Testis (tissue), 3 donors: ENCODE measurements around the gene PRDM1. TPM values are rescaled to one million over a fixed set of nuclear protein-coding genes. Genes with fewer than 3 reads are reported as not detected.

Experiments used
- DNase-seq: peaks from one replicate; pipeline ENCODE4 v3.0.0-alpha.2; 2019
- H3K27ac ChIP-seq, 2 donors: fragments of 200-600 bp; sonication (generic); one replicate each; pipeline ENCODE4 v1.5.1; 2019
- H3K27me3 ChIP-seq: fragments of 200-600 bp; sonication (generic); one replicate; pipeline ENCODE4 v1.5.1; 2019
- H3K36me3 ChIP-seq: fragments of 200-600 bp; sonication (generic); one replicate; pipeline ENCODE4 v1.5.1; 2017; ENCODE audit warnings: low read depth; ENCODE audit errors: missing control alignments
- H3K4me1 ChIP-seq: fragments of 200-600 bp; sonication (generic); one replicate; pipeline ENCODE4 v1.5.1; 2019
- H3K4me3 ChIP-seq, 2 donors: fragments of 200-600 bp; sonication (generic); one replicate each; pipeline ENCODE4 v1.5.1; 2017 to 2019
- H3K9me3 ChIP-seq: fragments of 200-600 bp; sonication (generic); one replicate; pipeline ENCODE4 v1.5.1; 2017
- POLR2A ChIP-seq: fragments of 450-650 bp; IDR thresholded peaks from one replicate; pipeline ENCODE4 v1.6.1; 2017; ENCODE audit warnings: antibody characterized with exemption, mild to moderate bottlenecking, moderate library complexity
- WGBS, 2 donors: methylation state at CpG; one replicate each; pipeline ENCODE4 v1.1.5; 2018; 5-methylcytosine and 5-hydroxymethylcytosine counted together
- intact Hi-C: fragments of 100-400 bp; cut with DNase I; formaldehyde crosslinking; loops from one replicate; pipeline ENCODE4 v1.15.1; 2023; ENCODE audit warnings: low total_unique reads
- polyA plus RNA-seq: library from polyadenylated mRNA; stranded (reverse); fragments of 350-450 nt; fragmentation: Illumina TruSeq; extraction: RNeasy Lipid Tissue Mini Kit (QIAGEN cat#74804); gene quantifications from one replicate; pipeline ENCODE4 v1.2.3, GENCODE V29; 2014; ENCODE audit warnings: low read depth, low replicate concordance; ENCODE audit not compliant: insufficient read depth
- total RNA-seq, 2 donors: library from RNA; depleted of rRNA; stranded (reverse); fragments of >200 nt; gene quantifications; one replicate each; pipeline ENCODE4 v1.2.3, GENCODE V29; 2016
- TF ChIP-seq, protein P1 (sequence below), 3 experiments: fragments of 450-650 bp in 2 of 3; fragments of 200-600 bp in 1 of 3; sonication (generic) in 1 of 3; IDR thresholded peaks; one replicate each; pipeline ENCODE4 v1.5.1; 2016 to 2019; ENCODE audit warnings: antibody characterized with exemption in 3 of 3, mild to moderate bottlenecking in 2 of 3, moderate library complexity in 1 of 3

The PRDM1 gene
- total and polyA plus RNA-seq, 3 donors from 2014 or later = 3.3 to 4.1 (median 3.5) TPM

DNA sequence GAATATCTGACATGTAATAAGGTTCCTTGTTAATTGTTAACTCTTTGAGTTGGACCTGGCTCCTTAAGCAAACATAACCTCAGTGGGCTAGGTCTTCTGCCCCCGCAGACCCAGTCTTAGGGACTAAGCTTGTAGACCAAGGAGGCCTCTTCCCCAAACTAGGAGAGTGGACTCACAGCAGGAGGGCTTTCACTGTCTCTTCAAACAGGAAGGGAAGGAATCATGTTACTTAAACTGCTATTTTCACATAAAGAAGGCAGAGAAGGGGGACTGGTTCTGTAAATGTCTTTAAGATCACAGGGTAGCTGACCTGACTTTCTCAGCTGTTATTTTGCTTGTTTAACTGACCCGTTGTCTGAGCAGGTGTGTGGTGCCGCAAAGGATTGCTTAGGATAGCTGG lies 34.9 kb upstream of the PRDM1 start:
- Histone ChIP-seq H3K36me3 (no peaks in the 10 kb centered on the region), H3K4me3 (no peak overlapping the region), H3K27me3 (no peaks in the 10 kb centered on the region), H3K9me3 (no peaks in the 10 kb centered on the region), H3K4me1 (no peaks in the 10 kb centered on the region), H3K27ac (no peak overlapping the region)
- TF ChIP-seq POLR2A = no peak
- TF ChIP-seq, protein P1, sequence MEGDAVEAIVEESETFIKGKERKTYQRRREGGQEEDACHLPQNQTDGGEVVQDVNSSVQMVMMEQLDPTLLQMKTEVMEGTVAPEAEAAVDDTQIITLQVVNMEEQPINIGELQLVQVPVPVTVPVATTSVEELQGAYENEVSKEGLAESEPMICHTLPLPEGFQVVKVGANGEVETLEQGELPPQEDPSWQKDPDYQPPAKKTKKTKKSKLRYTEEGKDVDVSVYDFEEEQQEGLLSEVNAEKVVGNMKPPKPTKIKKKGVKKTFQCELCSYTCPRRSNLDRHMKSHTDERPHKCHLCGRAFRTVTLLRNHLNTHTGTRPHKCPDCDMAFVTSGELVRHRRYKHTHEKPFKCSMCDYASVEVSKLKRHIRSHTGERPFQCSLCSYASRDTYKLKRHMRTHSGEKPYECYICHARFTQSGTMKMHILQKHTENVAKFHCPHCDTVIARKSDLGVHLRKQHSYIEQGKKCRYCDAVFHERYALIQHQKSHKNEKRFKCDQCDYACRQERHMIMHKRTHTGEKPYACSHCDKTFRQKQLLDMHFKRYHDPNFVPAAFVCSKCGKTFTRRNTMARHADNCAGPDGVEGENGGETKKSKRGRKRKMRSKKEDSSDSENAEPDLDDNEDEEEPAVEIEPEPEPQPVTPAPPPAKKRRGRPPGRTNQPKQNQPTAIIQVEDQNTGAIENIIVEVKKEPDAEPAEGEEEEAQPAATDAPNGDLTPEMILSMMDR (IDR thresholded peaks at IDR 0.05) = no peak
- no peak for DNase-seq
- 80 to 84% methylated on average over 3 of the region's 3 CpGs for WGBS, 2 donors
- intact Hi-C loops = no loop called here

- H3K36me3 ChIP-seq = no peaks in the 10 kb centered on the region
- DNase-seq = no peak
- WGBS, 2 donors = 75 to 76% methylated on average over 3 of the region's 3 CpGs
- no peak overlapping the region for H3K4me3 ChIP-seq
- intact Hi-C loops = no loop called here
- no peak overlapping the region for H3K27ac ChIP-seq
- no peaks in the 10 kb centered on the region for H3K9me3 ChIP-seq
- no peaks in the 10 kb centered on the region for H3K27me3 ChIP-seq
- no peaks in the 10 kb centered on the region for H3K4me1 ChIP-seq
- TF ChIP-seq, protein P1 (IDR thresholded peaks at IDR 0.05) = no peak
- no peak for TF ChIP-seq POLR2A
These were observed 32.5 kb upstream of the PRDM1 start for GRCh38 chr6:106053484-106054205.

DNA sequence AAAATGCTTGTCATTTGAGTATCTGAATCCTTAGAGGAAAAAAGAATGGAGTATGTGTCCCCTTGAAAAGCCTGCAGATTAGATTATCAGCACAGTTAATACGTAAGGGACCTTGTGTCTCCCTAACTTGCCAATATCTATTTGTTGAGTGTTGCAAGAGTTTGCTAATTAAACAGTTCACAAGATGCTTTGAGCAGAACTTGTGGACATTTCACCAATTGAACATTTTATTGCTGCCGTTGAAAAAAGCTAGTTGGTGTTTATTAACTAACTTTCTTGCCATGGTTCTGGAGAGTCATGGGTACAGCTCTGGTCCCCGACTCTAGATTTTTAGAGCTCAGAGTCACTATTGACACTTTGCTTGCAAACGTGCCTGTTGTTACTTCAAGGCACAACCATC lies 30.6 kb upstream of the PRDM1 start:
- no peak for DNase-seq
- Histone ChIP-seq H3K36me3 (no peaks in the 10 kb centered on the region), H3K9me3 (no peaks in the 10 kb centered on the region), H3K4me1 (no peaks in the 10 kb centered on the region), H3K27me3 (no peaks in the 10 kb centered on the region), H3K27ac (no peak overlapping the region), H3K4me3 (no peak overlapping the region)
- 80 to 84% methylated on average over 4 of the region's 4 CpGs for WGBS, 2 donors
- TF ChIP-seq, protein P1 (IDR thresholded peaks at IDR 0.05) = no peak
- no peak for TF ChIP-seq POLR2A
- intact Hi-C loops = no loop called here

- 57 to 72% methylated on average over 5 of the region's 5 CpGs for WGBS, 2 donors
- Histone ChIP-seq H3K4me3 (no peak overlapping the region), H3K27ac (no peak overlapping the region), H3K9me3 (no peaks in the 10 kb centered on the region), H3K36me3 (no peaks in the 10 kb centered on the region), H3K4me1 (no peaks in the 10 kb centered on the region), H3K27me3 (no peaks in the 10 kb centered on the region)
- intact Hi-C loops = no loop called here
- TF ChIP-seq, protein P1 (IDR thresholded peaks at IDR 0.05) = no peak
- TF ChIP-seq POLR2A = no peak
- DNase-seq = no peak
These were observed 29.9 kb upstream of the PRDM1 start for GRCh38 chr6:106056060-106056745.
